Fibroblast of villous mesenchyme (primary cell): Measurements from ENCODE around the gene COG5. TPM values are rescaled to one million over a fixed set of nuclear protein-coding genes. Genes with fewer than 3 reads are reported as not detected.

ENCODE experiments used
- DNase-seq: peaks from one replicate; pipeline ENCODE4 v3.0.0-alpha.2; 2010; ENCODE audit warnings: low read depth
- H3K4me3 ChIP-seq: 2 replicates; pipeline ENCODE4 v1.5.1; 2011; ENCODE audit warnings: low read depth, mild to moderate bottlenecking, low read length
- total RNA-seq: library from RNA; depleted of rRNA; stranded (reverse); fragments of >200 nt; gene quantifications from 2 replicates; pipeline ENCODE4 v1.2.3, GENCODE V29; 2012
- TF ChIP-seq, protein P1 (sequence below): IDR thresholded peaks from 2 replicates; pipeline ENCODE4 v1.5.1; 2012; ENCODE audit warnings: low read depth, mild to moderate bottlenecking, low read length; ENCODE audit not compliant: insufficient read depth

COG5 gene
- total RNA-seq, 1 donor = 32.0 TPM

- TF ChIP-seq, protein P1, sequence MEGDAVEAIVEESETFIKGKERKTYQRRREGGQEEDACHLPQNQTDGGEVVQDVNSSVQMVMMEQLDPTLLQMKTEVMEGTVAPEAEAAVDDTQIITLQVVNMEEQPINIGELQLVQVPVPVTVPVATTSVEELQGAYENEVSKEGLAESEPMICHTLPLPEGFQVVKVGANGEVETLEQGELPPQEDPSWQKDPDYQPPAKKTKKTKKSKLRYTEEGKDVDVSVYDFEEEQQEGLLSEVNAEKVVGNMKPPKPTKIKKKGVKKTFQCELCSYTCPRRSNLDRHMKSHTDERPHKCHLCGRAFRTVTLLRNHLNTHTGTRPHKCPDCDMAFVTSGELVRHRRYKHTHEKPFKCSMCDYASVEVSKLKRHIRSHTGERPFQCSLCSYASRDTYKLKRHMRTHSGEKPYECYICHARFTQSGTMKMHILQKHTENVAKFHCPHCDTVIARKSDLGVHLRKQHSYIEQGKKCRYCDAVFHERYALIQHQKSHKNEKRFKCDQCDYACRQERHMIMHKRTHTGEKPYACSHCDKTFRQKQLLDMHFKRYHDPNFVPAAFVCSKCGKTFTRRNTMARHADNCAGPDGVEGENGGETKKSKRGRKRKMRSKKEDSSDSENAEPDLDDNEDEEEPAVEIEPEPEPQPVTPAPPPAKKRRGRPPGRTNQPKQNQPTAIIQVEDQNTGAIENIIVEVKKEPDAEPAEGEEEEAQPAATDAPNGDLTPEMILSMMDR = no peak
- no peak overlapping the region for H3K4me3 ChIP-seq
- no peak for DNase-seq
These were observed 61.6 kb downstream of the COG5 start for GRCh38 chr7:107502154-107502553.

GRCh38 chr7:107501593-107501992 is 62.1 kb downstream of the COG5 start:
- peak; percentile 59 for DNase-seq
- H3K4me3 ChIP-seq = no peak overlapping the region
- TF ChIP-seq, protein P1 = peak; percentile 55

DNA sequence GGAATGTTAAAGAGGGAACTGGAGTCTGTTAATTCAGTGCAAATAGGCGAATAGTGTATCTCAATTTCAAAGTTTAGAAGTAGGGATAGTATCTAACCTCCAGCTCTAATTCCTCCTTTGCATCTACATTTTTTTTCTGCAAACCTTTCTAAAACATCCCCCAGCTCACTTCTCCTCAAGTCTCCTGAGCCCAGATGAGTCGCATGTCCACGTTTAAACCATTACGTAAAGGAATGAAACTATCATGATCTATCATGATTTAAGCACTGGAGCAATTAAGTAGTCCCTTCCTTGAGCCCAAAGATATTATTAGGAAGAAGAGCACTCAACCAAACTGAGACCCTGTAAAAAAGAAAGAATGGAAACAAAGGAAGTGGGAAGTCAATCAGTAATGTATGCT is 64.0 kb downstream of the COG5 start:
- no peak for DNase-seq
- no peak overlapping the region for H3K4me3 ChIP-seq
- TF ChIP-seq, protein P1 = no peak

DNA sequence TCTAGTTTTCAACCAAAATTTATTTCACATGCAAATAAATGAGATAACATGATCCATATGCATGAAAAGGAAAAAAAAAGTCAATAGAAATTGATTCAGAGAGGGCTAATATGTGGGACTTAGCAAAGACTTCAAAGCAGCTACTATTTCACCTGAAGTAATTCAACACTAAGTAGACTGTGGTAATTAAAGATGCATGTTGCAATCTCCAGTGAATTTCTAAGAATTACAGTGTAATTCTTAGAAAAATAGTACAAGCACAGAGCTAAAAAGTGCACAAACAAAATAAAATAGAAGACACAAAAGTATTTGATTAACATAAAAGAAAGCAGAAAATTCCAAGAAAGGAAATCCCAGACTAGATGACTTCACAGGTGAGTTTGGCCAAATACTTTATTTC is 68.2 kb downstream of the COG5 start:
- TF ChIP-seq, protein P1 = no peak

DNA sequence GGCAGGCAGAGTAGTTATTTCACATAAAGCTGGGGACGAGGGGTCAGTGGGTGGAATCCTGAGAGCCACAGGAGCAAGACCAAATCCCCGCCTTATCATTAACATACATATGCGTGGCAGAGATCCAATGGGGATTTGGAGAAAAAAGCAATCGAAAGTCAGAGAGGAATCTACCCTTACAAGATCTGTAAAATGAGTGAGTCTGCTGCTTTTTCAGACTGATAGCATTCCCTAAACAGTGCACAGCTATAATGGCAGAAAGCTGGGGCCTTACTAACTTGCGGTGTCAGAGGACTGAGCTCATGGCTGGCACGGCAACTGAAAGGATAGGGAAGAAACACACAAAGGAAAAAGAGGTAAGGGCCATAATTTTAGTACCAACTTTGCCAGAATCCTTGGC is 68.8 kb downstream of the COG5 start:
- TF ChIP-seq, protein P1 = no peak
- peak; percentile 30 for DNase-seq
- H3K4me3 ChIP-seq = no peak overlapping the region

More for the DNA sequence above, 68.2 kb downstream of the COG5 start:
- DNase-seq = no peak
- no peak overlapping the region for H3K4me3 ChIP-seq

GRCh38 chr7:107494315-107494751 is 69.4 kb downstream of the COG5 start:
- TF ChIP-seq, protein P1 = no peak
- H3K4me3 ChIP-seq = no peak overlapping the region
- DNase-seq = no peak

- no peak overlapping the region for H3K4me3 ChIP-seq
- TF ChIP-seq, protein P1 = no peak
- no peak for DNase-seq
These were observed 70.8 kb downstream of the COG5 start for GRCh38 chr7:107492875-107493274.
